Endothelial cell of umbilical vein (primary cell): ENCODE results near the gene MUC22. TPM values are rescaled to one million over a fixed set of nuclear protein-coding genes. Genes with fewer than 3 reads are reported as not detected.
"Not testable (repeated sequence)": the region's sequence is repeated elsewhere in the genome, so short reads cannot be mapped to it uniquely, and the experiment has no call there.

Source experiments
- BruUV-seq: library from RNA; stranded (reverse); fragments of 400-500 nt; replicated peaks from 2 replicates; lab custom pipeline; 2021; lab: Mats Ljungman, UMichigan
- CTCF ChIA-PET: fragments of 300-600, 350-600 bp; sonication (Branson Sonifier 250); formaldehyde crosslinking; loops from one replicate; lab custom pipeline; 2021; ENCODE audit warnings: antibody characterized with exemption, inconsistent platforms; lab: Charles Lee
- POLR2A ChIA-PET: fragments of 300-600, 350-600 bp; sonication (Branson Sonifier 250); formaldehyde crosslinking; loops from one replicate; lab custom pipeline; 2021; ENCODE audit warnings: antibody characterized with exemption, inconsistent platforms; lab: Charles Lee
- DNase-seq: peaks from one replicate; pipeline ENCODE4 v3.0.0-alpha.2; 2011; ENCODE audit warnings: low read depth, low spot score
- FAIRE-seq: peaks from 2 replicates; lab custom pipeline; 2011; peaks lifted over from hg19 to GRCh38; lab: Jason Lieb, UNC
- H2AFZ ChIP-seq: 2 replicates; pipeline ENCODE4 v1.6.0; 2012; ENCODE audit warnings: low read depth, low read length, control low read depth, inconsistent platforms
- H3K27ac ChIP-seq: 2 replicates; pipeline ENCODE4 v1.5.1; 2011; ENCODE audit warnings: low read depth, mild to moderate bottlenecking, control low read depth, low read length, moderate library complexity; ENCODE audit not compliant: insufficient read depth
- H3K27me3 ChIP-seq, 2 experiments: 2 replicates each; pipeline versions ENCODE4 v1.6.0 to v1.6.1; 2011; ENCODE audit warnings: low read length in 2 of 2, mixed read lengths in 1 of 2; ENCODE audit not compliant: control insufficient read depth in 2 of 2, insufficient read depth in 2 of 2
- H3K36me3 ChIP-seq, 2 experiments: 2 replicates in 1 of 2; 3 replicates in 1 of 2; pipeline ENCODE4 v1.5.1; 2011; ENCODE audit warnings: low read length in 2 of 2, mild to moderate bottlenecking in 1 of 2, moderate library complexity in 1 of 2; ENCODE audit not compliant: control insufficient read depth in 2 of 2, insufficient read depth in 2 of 2; ENCODE audit errors: extremely low read depth in 1 of 2
- H3K4me1 ChIP-seq: 3 replicates; pipeline ENCODE4 v1.5.1; 2011; ENCODE audit warnings: mild to moderate bottlenecking, low read length; ENCODE audit not compliant: control insufficient read depth, insufficient read depth; ENCODE audit errors: extremely low read depth
- H3K4me2 ChIP-seq: 2 replicates; pipeline ENCODE4 v1.6.1; 2011; ENCODE audit warnings: low read length, control low read depth, mixed read lengths; ENCODE audit not compliant: insufficient read depth
- H3K4me3 ChIP-seq, 3 experiments: fragments of 200-600 bp in 1 of 3; sonication (generic), shearing (Covaris generic) in 1 of 3; replicated peaks in 1 of 3; 2 replicates each; pipeline ENCODE4 v1.5.1; 2011 to 2016; ENCODE audit warnings: control low read depth in 3 of 3, low read length in 3 of 3, mild to moderate bottlenecking in 2 of 3, inconsistent platforms in 1 of 3, low read depth in 1 of 3, moderate library complexity in 1 of 3; ENCODE audit not compliant: insufficient read depth in 1 of 3
- H3K79me2 ChIP-seq: 2 replicates; pipeline ENCODE4 v1.6.0; 2012; ENCODE audit warnings: low read length, inconsistent platforms; ENCODE audit not compliant: control insufficient read depth, insufficient read depth
- H3K9ac ChIP-seq: replicated peaks from 2 replicates; pipeline ENCODE3; 2011; ENCODE audit warnings: low read length, control low read depth; ENCODE audit not compliant: insufficient read depth; ENCODE audit errors: extremely low read depth
- H3K9me1 ChIP-seq: replicated peaks from 3 replicates; pipeline ENCODE4 v1.6.0; 2011; ENCODE audit warnings: mild to moderate bottlenecking, low read length; ENCODE audit not compliant: control insufficient read depth, insufficient read depth; ENCODE audit errors: extremely low read depth
- H3K9me3 ChIP-seq: replicated peaks from 2 replicates; pipeline ENCODE4 v1.5.1; 2012; ENCODE audit warnings: low read length, inconsistent platforms; ENCODE audit not compliant: control insufficient read depth, insufficient read depth
- H4K20me1 ChIP-seq: replicated peaks from 2 replicates; pipeline ENCODE3; 2011; ENCODE audit warnings: mild to moderate bottlenecking, low read length; ENCODE audit not compliant: control insufficient read depth, insufficient read depth; ENCODE audit errors: extremely low read depth
- EZH2 ChIP-seq: IDR thresholded peaks from 2 replicates; pipeline ENCODE4 v1.6.1; 2012; ENCODE audit warnings: borderline replicate concordance, low read depth, mild to moderate bottlenecking, moderate library complexity, low read length, inconsistent platforms; ENCODE audit not compliant: severe bottlenecking
- FOS ChIP-seq: IDR thresholded peaks from 2 replicates; pipeline ENCODE4 v1.6.1; 2011; ENCODE audit warnings: mild to moderate bottlenecking, low read length, moderate library complexity, borderline replicate concordance; ENCODE audit not compliant: insufficient read depth
- GATA2 ChIP-seq: IDR thresholded peaks from 2 replicates; pipeline ENCODE4 v1.7.0; 2011; ENCODE audit warnings: low read depth, mild to moderate bottlenecking, moderate library complexity, mixed read lengths, low read length; ENCODE audit not compliant: insufficient read length, insufficient read depth
- JUN ChIP-seq: IDR thresholded peaks from 2 replicates; pipeline ENCODE4 v1.6.1; 2011; ENCODE audit warnings: borderline replicate concordance, low read depth; ENCODE audit not compliant: insufficient read length, insufficient read depth
- MAX ChIP-seq: IDR thresholded peaks from 2 replicates; pipeline ENCODE4 v1.6.1; 2011; ENCODE audit not compliant: insufficient read depth, insufficient read length
- MYC ChIP-seq: IDR thresholded peaks from one replicate; pipeline ENCODE4 v1.6.1; 2011; ENCODE audit warnings: mild to moderate bottlenecking, low read depth, low read length
- POLR2A ChIP-seq: IDR thresholded peaks from 2 replicates; pipeline ENCODE4 v1.6.1; 2012; ENCODE audit warnings: low read depth, mild to moderate bottlenecking, control low read depth, low read length
- POLR2AphosphoS5 ChIP-seq: IDR thresholded peaks from 2 replicates; pipeline ENCODE4 v1.6.1; 2012; ENCODE audit warnings: low read depth, mild to moderate bottlenecking, control low read depth, low read length, moderate library complexity; ENCODE audit not compliant: insufficient read depth
- dilution Hi-C: fragments of 300-500 bp; cut with MboI; formaldehyde crosslinking; loops from one replicate; pipeline ENCODE4 v1.15.0; 2019; ENCODE audit warnings: low sequenced_read_pairs; ENCODE audit not compliant: extremely low pct_ligation_motif_present
- intact Hi-C: fragments of 100-400 bp; cut with micrococcal nuclease; formaldehyde crosslinking; loops from one replicate; pipeline ENCODE4 v1.10.0; 2022
- polyA plus RNA-seq, 4 experiments: library from polyadenylated mRNA; depleted of rRNA in 3 of 4; stranded (reverse) in 3 of 4; unstranded in 1 of 4; fragments of >200 nt; gene quantifications; 2 replicates each; pipeline versions ENCODE4 v1.2.1 to v1.2.3, GENCODE V29; 2011 to 2012; ENCODE audit warnings: missing spikeins in 1 of 4
- total RNA-seq: library from RNA; stranded (reverse); gene quantifications from 2 replicates; pipeline ENCODE4 v1.2.3, GENCODE V29; 2021
- TF ChIP-seq, protein P1 (sequence below), 2 donors: IDR thresholded peaks; 1 replicate in 1 of 2; 2 replicates in 1 of 2; pipeline ENCODE4 v1.5.1; 2011; ENCODE audit warnings: low read length in 2 of 2, mild to moderate bottlenecking in 2 of 2, moderate library complexity in 2 of 2, control low read depth in 1 of 2, inconsistent platforms in 1 of 2, low read depth in 1 of 2; ENCODE audit not compliant: insufficient read depth in 1 of 2; ENCODE audit errors: extremely low read depth in 1 of 2

Gene MUC22
- total and polyA plus RNA-seq, 2 donors (not counting 3 experiments of a cell fraction or from before 2014, with no cell fraction given), result not detected

- no peak overlapping the region for H3K9ac ChIP-seq
- H3K27ac ChIP-seq, result no peak overlapping the region
- TF ChIP-seq POLR2AphosphoS5 (no peak), JUN (no peak), FOS (no peak), GATA2 (no peak), MAX (no peak), EZH2 (no peak), POLR2A (no peak), MYC (no peak)
- TF ChIP-seq, protein P1, sequence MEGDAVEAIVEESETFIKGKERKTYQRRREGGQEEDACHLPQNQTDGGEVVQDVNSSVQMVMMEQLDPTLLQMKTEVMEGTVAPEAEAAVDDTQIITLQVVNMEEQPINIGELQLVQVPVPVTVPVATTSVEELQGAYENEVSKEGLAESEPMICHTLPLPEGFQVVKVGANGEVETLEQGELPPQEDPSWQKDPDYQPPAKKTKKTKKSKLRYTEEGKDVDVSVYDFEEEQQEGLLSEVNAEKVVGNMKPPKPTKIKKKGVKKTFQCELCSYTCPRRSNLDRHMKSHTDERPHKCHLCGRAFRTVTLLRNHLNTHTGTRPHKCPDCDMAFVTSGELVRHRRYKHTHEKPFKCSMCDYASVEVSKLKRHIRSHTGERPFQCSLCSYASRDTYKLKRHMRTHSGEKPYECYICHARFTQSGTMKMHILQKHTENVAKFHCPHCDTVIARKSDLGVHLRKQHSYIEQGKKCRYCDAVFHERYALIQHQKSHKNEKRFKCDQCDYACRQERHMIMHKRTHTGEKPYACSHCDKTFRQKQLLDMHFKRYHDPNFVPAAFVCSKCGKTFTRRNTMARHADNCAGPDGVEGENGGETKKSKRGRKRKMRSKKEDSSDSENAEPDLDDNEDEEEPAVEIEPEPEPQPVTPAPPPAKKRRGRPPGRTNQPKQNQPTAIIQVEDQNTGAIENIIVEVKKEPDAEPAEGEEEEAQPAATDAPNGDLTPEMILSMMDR (IDR thresholded peaks at IDR 0.05; ENCODE audit: extremely low read depth in 1 of 2, insufficient read depth in 1 of 2, low read depth in 1 of 2, low read length in 2 of 2), result no peak
- H3K4me2 ChIP-seq, result no peak overlapping the region
- DNase-seq, result no peak
- H3K36me3 ChIP-seq, result no peaks in the 10 kb centered on the region
- FAIRE-seq, result no peak
- no peaks in the 10 kb centered on the region for H3K4me1 ChIP-seq
- intact Hi-C loops, result no loop called here
- peaks cover 2 to 4% of the 10 kb centered on the region in 2 experiments for H3K27me3 ChIP-seq
- ChIA-PET POLR2A (no interaction called here), CTCF (interaction anchor here (0.9 to 1.0 kb wide), 2 partner anchors 9 to 54 kb away, joined by 3 read pairs; no protein-coding TSS in a partner anchor)
- H3K79me2 ChIP-seq, result no peaks in the 10 kb centered on the region
- dilution Hi-C loops, result no loop called here
- H4K20me1 ChIP-seq, result no peaks in the 10 kb centered on the region
- no peak overlapping the region for H3K4me3 ChIP-seq
- no peak overlapping the region for H2AFZ ChIP-seq
- BruUV-seq, result no TSS peak
- H3K9me3 ChIP-seq, result no peaks in the 10 kb centered on the region
- no peaks in the 10 kb centered on the region for H3K9me1 ChIP-seq
These were observed 6.5 kb downstream of the MUC22 start for GRCh38 chr6:31016659-31017299.

DNA sequence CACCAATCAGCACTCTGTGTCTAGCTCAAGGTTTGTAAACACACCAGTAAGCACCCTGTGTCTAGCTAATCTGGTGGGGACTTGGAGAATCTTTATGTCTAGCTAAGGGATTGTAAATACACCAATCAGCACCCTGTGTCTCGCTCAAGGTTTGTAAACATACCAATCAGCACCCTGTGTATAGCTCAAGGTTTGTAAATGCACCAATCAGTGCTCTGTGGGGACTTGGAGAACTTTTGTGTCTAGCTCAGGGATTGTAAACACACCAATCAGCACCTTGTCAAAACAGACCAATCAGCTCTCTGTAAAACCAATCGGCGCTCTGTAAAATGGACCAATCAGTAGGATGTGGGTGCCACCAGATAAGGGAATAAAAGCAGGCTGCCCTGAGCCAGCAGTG, 7.2 kb downstream of the MUC22 start:
- POLR2A ChIA-PET, H3K9ac ChIP-seq: not testable (repeated sequence)

More for the DNA sequence above, 7.2 kb downstream of the MUC22 start:
- H2AFZ ChIP-seq, intact Hi-C loops, H3K27me3 ChIP-seq, H3K4me2 ChIP-seq, H3K4me1 ChIP-seq, H3K4me3 ChIP-seq, H3K9me3 ChIP-seq, dilution Hi-C loops, H3K27ac ChIP-seq, BruUV-seq, H3K36me3 ChIP-seq, H3K9me1 ChIP-seq, H4K20me1 ChIP-seq, H3K79me2 ChIP-seq, FAIRE-seq, DNase-seq: not testable (repeated sequence)
- CTCF ChIA-PET, result interaction anchor here (0.9 kb wide), 1 partner anchor 9 kb away, joined by 3 read pairs; no protein-coding TSS in a partner anchor
